Activated CD4-positive, CD25-positive, alpha-beta regulatory T cell treated with anti-CD3 and anti-CD28 coated beads, Interleukin-2, amount 50 U/mL, for 16 hours (primary cell): ENCODE results near the gene COQ10B.
A peak's percentile ranks its signal among the peaks of the same experiment; 100 is the strongest.

Source experiments
- DNase-seq: peaks from one replicate; pipeline ENCODE4 v3.0.0-alpha.2; 2020; ENCODE audit warnings: low read depth, low spot score

COQ10B gene

DNA sequence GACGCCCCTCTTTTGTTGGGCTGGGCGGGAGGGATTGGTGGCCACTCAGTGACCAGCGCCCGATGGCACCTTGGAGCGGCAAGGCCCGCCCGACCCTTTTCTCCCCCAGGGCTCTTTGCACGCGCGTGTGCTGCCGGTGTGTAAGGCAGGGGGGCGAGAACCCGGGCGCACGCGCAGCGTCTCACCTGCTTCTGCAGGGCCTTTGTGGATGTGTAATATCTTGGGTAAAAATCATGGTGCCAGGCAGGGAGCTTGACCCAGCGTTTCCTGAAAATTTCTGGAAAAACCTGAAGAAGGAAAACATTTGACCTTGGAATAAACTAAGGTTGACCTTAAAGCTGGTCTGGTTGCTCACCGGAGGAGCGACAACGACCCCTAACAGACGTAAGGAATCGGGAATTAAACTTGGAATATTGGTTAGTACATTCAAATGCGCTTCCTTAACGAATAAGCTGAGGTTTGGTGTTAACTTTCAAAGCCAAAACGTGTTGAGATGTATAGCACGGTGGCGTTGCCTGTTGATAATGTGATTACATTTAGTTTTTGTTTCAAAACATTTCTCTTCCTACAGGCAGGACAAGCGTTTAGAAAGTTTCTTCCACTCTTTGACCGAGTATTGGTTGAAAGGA lies 47.3 kb downstream of the COQ10B start:
- DNase-seq = no peak

DNA sequence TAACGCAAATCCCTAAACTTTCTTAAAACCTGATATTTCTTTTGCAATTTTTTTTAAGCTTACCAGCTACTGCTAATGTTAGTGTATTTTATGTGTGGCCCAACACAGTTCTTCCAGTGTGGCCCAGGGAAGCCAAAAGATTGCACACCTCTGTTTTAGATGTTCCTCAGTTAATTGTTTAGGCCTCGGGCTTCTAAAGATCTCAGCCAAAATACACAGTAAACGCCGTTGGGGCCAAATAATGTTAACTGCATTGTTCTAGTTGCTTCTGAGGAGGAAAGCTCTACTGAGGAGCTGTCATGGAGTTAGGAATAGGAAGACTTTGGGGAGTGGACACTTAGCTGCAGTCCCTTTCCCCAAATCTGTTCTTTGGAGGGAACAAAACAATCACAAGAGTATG lies 48.8 kb downstream of the COQ10B start:
- no peak for DNase-seq

DNA sequence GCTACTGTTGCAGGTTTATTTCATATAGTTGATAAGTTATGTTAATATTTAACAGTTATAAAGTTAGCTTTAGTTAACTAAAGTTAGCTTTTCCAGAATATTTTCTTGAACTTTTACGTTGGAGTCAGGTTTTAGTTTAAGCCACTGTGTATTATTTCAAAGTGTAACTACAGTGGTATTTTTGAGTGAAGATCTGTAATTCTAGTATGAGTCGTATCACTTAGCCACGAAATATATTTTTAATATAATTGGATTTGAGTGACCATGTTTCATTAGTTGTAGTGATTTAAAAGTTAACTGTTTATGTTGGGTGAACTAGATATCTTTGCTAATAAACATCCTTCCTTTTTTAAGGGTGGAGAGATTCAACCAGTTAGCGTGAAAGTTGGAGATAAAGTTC lies 49.3 kb downstream of the COQ10B start:
- no peak for DNase-seq

DNA sequence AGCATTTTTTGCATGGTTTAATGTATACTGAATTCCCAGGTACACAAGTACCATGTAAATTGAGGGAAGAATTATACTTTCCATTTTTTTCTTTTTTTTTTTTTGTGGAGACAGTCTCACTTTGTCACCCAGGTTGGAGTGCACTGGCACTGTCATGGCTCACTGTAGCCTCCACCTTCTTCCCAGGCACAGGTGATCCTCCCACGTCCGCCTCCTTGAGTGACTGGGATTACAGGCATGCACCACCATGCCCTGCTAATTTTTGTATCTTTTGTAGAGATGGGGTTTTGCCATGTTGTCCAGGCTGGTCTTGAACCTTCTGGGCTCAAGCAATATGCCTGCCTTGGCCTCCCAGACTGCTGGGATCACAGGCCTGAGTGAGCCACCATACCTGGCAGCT lies 50.6 kb downstream of the COQ10B start:
- no peak for DNase-seq

DNA sequence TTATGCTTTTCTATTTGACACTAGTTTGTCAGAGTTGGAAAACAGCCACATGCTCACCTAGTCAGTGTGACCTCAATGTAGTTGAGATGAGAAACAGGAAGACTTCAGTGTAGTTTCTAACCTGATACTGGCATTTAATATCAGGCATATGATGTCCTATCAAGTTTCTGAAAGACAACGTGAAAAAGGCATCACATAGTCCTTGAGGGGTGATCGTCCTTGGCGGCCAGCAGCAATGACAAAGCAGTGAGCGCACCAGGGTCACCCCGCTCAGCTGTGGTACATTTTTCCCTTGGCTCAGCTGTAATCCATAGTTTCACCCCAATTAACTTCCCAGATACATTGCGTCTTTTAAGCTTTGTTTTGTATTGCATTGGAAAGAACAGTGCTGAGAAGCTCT lies 51.2 kb downstream of the COQ10B start:
- no peak for DNase-seq

DNA sequence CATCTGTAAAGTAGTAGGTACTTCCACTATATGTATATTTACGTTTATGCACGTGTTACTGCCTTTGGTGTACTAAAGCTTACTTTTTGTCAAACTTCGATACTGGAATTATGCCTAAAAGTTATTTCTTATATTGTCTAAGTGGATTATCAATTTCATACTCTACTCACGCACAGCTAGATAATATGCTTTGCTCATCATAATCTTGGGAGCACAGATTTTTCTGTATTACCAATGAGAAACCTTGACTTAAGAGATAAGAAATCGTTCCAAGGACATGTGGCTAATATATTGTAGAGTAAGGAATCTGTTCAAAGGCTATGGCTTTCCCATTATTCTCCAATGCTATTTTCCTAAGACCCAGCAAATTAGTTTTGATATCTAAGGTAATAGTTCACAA lies 53.3 kb downstream of the COQ10B start:
- no peak for DNase-seq

DNA sequence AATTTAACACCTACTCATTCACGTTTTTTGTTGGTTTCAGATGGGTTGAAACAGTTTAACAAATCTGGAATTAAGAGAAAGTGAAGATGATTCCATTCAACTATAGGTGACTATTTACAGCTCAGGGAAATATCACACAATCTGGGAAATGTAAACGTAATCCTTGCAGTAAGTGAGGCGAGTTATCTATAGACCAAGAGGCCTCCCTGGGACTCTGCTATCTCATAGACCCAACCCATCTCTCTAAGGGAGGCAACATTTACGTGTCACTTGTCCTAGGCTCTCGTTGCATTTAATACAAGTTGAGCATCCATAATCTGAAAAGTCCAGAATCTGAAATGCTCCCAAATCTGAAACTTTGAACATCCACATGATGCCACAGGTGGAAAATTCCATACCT lies 60.6 kb downstream of the COQ10B start:
- no peak for DNase-seq

DNA sequence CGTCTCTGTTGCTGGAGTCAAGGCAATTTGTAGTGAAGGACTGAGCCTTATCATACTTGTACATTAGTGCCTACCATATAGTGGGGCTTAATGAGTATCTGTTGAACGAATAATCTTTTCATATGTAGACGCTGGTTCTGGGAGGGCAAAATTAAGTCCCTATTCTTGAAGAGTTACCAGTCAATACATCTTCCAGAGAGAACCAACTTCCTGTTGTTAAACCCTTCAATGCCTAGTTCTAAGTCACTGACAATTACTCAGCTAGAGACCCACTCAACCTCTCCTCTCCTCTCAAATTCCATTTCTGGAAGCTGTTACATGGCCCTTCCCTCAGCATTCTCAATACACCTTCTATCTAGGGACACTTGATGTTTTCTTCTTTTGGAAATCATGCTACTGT lies 61.4 kb downstream of the COQ10B start:
- no peak for DNase-seq

DNA sequence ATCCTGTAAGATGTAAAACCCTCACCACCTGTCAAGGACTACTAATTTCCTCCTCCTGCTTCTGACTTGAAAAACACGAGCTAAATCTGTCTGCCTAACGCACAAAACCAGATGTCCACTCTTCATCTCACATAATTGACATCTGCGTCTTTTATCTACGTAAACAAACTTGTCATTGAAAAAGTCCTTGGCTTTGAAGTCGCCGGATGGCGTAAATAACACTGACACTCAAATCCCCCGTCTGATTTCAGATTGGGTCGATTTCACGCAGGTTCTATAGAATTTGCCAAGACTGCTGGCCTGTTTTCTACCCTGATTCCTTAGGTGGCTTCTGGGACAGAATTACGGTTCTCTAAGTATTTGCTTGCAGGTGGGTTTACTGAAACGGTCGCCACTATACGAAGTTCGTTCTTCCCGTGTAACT lies 62.0 kb downstream of the COQ10B start:
- peak; percentile 5 for DNase-seq

DNA sequence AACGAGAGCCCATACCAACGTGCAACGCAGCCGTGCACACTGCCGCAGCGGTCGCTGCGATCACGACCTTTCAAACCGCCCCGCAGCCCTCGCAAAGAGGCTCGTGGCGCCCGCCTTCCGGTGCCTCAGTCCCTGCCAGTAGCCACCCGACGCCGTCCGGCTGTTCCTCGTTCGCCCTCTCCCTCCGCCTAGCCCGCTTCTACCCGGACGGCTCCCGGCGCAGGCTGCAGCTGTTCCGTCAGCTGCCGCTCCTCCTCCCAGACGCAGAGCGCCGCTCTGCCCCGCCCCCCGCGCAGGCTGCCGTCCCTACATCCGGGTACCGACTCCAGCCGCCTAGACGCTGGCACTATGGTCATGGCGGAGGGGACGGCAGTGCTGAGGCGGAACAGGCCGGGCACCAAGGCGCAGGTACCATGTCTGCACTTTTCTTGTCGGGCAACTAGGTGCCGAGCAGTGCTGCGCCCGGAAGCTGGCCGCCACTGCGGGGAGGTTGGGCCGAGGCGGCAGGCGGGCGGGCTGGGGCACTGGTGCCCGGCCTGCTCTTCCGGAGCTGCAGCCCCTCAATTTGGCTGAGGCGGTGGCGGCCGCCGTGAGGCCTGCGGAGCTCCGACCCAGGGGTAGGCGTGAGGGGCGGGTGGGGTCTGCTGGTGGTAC lies 62.5 kb downstream of the COQ10B start, which contains the start of gene MOB4:
Gene MOB4 (plus strand): TSS at position 328 of the 654 bp plus-strand sequence. CDS start 21 bp downstream, at position 349.
- DNase-seq = peak; percentile 83

DNA sequence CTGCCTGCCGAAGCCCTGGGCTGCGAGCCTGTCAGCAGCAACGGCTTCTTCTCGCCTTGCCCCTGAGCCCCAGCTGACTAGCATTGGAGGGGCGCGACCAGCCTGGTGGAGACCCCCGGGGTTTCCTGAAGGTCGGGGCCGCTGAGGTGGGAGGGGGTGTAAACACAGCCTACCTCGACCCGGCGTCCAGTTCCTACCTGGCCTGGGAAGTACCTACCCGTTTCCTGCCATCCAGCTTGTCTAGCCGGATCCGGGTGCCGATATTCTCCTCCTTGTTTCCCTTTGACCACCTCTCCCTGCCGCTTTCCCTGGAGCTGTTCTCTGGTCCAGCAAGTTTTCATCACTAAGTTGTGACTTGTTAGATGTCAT lies 63.0 kb downstream of the COQ10B start:
- no peak for DNase-seq

DNA sequence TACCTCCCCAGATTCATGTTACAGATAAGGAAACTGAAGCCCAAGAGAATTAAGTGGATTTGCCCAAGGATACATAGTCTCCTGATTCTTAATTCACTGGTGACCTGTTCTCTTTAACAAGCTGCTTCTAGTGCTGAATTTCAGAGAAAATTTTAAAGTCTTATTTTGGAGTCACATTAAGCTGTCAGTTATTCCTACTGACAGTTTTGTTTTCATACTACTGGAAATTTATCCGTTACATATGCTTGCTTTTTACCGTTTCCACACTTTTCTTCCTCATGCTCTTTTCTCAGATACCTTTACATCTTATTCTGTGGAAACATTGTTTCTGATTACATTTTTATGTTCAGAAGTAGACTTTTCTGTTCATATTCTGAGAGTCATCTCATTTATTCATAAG lies 63.8 kb downstream of the COQ10B start:
- no peak for DNase-seq
